ENCODE measurements around the gene CBS.

GRCh38 chr21:43027846-43028731 lies 47.5 kb downstream of the CBS start:
- TF ChIP-seq CTCF (IDR thresholded peaks at IDR 0.05), result no peak
- TF ChIP-seq POLR2A (IDR thresholded peaks at IDR 0.05), result no peak

Data from testis (tissue), 2 donors.